ENCODE measurements around the gene SART3. TPM values are rescaled to one million over a fixed set of nuclear protein-coding genes. Genes with fewer than 3 reads are reported as not detected.

The SART3 gene
- total RNA-seq, 1 donor from 2014 or later = 44.8 TPM

DNA sequence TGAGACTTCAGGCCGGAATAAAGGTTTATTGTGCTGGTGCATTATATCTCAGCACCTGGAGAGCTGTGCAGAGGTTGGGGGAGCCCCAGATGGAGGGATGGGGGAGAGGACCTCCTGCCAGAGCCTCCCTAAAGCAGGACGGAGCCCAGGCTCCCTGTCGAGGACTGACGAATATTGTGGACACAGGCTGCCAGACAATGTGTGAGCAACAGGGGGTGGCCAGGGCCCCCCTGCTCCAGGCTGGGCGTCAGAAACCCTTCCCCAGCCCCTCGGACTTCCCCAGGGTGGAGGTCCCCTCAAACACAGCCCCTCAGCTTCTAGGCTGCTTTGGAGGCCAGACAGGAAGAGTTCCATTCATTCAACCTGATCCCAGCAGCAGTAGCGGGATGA lies 28.9 kb upstream of the SART3 start:
- H3K9me3 ChIP-seq = no peaks in the 10 kb centered on the region
- no peak overlapping the region for H3K27ac ChIP-seq
- no peaks in the 10 kb centered on the region for H3K4me1 ChIP-seq
- H3K27me3 ChIP-seq = no peaks in the 10 kb centered on the region
- TF ChIP-seq, protein P1, sequence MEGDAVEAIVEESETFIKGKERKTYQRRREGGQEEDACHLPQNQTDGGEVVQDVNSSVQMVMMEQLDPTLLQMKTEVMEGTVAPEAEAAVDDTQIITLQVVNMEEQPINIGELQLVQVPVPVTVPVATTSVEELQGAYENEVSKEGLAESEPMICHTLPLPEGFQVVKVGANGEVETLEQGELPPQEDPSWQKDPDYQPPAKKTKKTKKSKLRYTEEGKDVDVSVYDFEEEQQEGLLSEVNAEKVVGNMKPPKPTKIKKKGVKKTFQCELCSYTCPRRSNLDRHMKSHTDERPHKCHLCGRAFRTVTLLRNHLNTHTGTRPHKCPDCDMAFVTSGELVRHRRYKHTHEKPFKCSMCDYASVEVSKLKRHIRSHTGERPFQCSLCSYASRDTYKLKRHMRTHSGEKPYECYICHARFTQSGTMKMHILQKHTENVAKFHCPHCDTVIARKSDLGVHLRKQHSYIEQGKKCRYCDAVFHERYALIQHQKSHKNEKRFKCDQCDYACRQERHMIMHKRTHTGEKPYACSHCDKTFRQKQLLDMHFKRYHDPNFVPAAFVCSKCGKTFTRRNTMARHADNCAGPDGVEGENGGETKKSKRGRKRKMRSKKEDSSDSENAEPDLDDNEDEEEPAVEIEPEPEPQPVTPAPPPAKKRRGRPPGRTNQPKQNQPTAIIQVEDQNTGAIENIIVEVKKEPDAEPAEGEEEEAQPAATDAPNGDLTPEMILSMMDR (IDR thresholded peaks at IDR 0.05) = no peak
- intact Hi-C loops (cut with DNase I) = no loop called here
- ATAC-seq (no peak), DNase-seq (no peak)
- H3K36me3 ChIP-seq = no peaks in the 10 kb centered on the region
- no peak overlapping the region for H3K4me3 ChIP-seq

DNA sequence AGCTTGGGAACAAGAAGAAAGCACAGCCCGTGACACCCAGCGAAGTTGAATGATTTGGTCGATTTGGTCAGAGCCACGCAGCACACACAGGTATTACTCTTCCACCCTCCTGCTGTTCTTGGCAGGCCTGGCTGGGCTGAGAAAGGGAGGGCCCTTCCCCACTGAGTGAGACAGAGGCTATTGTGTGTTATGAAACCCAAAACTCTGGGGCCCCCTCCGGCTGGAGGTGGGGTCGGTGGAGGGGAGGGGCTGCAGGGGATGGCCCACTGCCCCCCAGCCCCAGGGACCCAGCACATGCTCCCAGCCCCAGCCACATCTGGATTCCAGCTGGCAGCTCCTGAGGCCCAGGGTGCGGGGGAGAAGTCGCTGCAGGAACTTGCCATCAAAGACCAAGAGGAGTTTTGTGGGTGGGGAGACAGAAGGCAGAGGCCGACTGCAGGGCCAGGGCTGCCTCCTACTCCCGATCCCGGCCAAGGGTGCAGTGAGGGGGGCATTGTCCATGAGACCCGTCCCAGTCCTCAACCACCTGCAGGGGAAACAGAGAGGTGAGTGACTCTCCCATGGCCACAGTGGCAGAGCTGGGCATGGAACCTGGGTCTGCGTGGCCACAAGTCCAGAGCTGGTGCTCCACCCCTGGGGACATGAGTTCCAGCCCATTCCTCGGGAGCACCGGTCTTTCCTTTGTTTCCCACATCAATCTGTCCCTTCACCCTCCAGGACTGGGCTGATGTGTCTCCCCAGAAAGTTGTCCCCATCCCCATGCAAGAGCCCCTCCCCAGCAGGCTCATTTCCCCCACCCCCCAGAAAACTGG lies 28.3 kb upstream of the SART3 start:
- DNase-seq (peak; percentile 32), ATAC-seq (no peak)
- no peaks in the 10 kb centered on the region for H3K27me3 ChIP-seq
- H3K9me3 ChIP-seq = no peaks in the 10 kb centered on the region
- H3K4me3 ChIP-seq = no peak overlapping the region
- TF ChIP-seq, protein P1 (IDR thresholded peaks at IDR 0.05) = no peak
- no peaks in the 10 kb centered on the region for H3K4me1 ChIP-seq
- intact Hi-C loops (cut with DNase I) = no loop called here
- H3K36me3 ChIP-seq = no peaks in the 10 kb centered on the region
- no peak overlapping the region for H3K27ac ChIP-seq

DNA sequence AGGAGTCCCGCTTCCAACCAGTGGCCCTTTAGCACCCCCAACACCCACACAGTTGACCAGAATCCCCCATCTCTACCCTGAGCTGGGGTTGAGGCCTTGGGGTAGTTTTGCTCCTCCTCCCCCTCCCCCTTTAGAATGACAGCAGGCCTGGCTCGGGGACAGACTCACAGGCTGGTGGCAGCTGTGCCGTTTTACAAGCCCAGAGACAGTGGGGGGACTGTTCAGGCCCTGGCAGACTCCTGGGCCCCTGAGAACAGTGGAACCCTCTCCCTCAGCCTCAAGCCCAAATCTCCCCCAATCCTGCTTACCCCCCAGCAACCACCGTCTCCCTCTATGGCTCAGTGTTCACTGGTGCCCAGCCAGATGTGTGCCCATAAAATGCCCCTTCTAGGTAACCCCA lies 26.9 kb upstream of the SART3 start:
- H3K27me3 ChIP-seq = no peaks in the 10 kb centered on the region
- no peak for ATAC-seq
- TF ChIP-seq, protein P1 (IDR thresholded peaks at IDR 0.05) = no peak
- no peaks in the 10 kb centered on the region for H3K9me3 ChIP-seq
- no peak overlapping the region for H3K27ac ChIP-seq
- intact Hi-C loops (cut with DNase I) = no loop called here
- peak; percentile 54 for DNase-seq
- no peaks in the 10 kb centered on the region for H3K4me1 ChIP-seq
- H3K36me3 ChIP-seq = no peaks in the 10 kb centered on the region
- no peak overlapping the region for H3K4me3 ChIP-seq

DNA sequence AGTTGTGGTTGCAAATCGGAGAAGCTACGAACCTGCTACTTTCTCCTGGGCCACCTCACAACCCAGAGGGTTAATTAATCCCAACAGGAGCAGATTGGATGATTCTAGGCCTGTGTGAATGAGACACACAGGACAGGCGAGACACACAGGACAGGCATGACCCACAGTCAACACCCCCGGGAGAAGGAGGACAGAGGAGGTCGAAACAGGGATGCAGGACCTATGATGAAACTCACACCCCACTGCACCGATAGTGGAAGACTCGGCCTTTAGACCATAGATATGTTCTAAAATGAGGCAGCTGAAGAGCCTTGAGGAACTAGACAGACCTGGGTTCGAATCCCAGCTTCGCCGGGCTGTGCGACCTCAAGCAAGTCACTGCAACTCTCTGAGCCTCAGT lies 25.3 kb upstream of the SART3 start:
- no peaks in the 10 kb centered on the region for H3K27me3 ChIP-seq
- TF ChIP-seq, protein P1 (IDR thresholded peaks at IDR 0.05) = no peak
- intact Hi-C loops (cut with DNase I) = no loop called here
- no peaks in the 10 kb centered on the region for H3K36me3 ChIP-seq
- ATAC-seq (no peak), DNase-seq (peak; percentile 23)
- H3K4me1 ChIP-seq = no peaks in the 10 kb centered on the region
- no peak overlapping the region for H3K4me3 ChIP-seq
- no peaks in the 10 kb centered on the region for H3K9me3 ChIP-seq
- H3K27ac ChIP-seq = no peak overlapping the region

DNA sequence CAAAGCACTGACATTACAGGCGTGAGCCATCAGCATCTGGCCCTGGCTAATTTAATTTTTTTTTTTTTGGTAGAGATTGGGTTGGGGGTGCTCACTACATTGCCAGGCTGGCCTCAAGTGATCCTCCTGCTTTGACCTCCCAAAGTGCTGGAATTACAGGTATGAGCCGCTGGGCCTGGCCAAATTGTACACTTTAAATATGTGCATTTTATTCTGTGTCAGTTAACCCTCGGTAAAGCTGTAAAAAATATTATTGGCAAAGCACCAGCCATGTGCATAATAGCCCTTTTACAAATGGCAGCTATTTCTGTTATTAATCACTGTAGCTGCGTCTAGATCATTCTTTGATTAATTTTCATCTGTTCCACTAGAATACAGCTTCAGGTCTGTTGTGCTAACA lies 24.9 kb upstream of the SART3 start:
- Histone ChIP-seq H3K27me3 (no peaks in the 10 kb centered on the region), H3K36me3 (no peaks in the 10 kb centered on the region), H3K4me1 (peaks cover 4% of the 10 kb centered on the region), H3K4me3 (no peak overlapping the region), H3K27ac (no peak overlapping the region), H3K9me3 (no peaks in the 10 kb centered on the region)
- peak; percentile 3 for DNase-seq
- no peak for ATAC-seq
- intact Hi-C loops (cut with DNase I) = no loop called here
- TF ChIP-seq, protein P1 (IDR thresholded peaks at IDR 0.05) = no peak

Measured in upper lobe of right lung (tissue), 1 donor.